HG02759 (cell line): ENCODE data around the gene SMAD5.

ENCODE experiments used
- ATAC-seq: cut with Tn5 transposase; IDR thresholded peaks from one replicate; pipeline ENCODE4 v1.9.1; 2021; ENCODE audit warnings: mild to moderate bottlenecking, moderate library complexity; ENCODE audit not compliant: unreplicated experiment

SMAD5 gene

GRCh38 chr5:136132557-136133221 lies at the start of gene SMAD5:
SMAD5 (plus strand) TSS chr5:136132845; CDS start chr5:136153761, 20,916 bp downstream.
- ATAC-seq: peak; percentile 93

- ATAC-seq: no peak
Measured at GRCh38 chr5:136084698-136085097, 47.9 kb upstream of the SMAD5 start.

GRCh38 chr5:136086783-136087566 lies 45.7 kb upstream of the SMAD5 start:
- no peak for ATAC-seq

- no peak for ATAC-seq
Measured at GRCh38 chr5:136087961-136088871, 44.4 kb upstream of the SMAD5 start.

- no peak for ATAC-seq
Measured at GRCh38 chr5:136089791-136090190, 42.9 kb upstream of the SMAD5 start.

GRCh38 chr5:136090319-136090718 lies 42.3 kb upstream of the SMAD5 start:
- ATAC-seq: no peak

GRCh38 chr5:136094189-136094912 lies 38.3 kb upstream of the SMAD5 start:
- ATAC-seq: no peak

GRCh38 chr5:136094913-136095641 lies 37.6 kb upstream of the SMAD5 start:
- no peak for ATAC-seq

GRCh38 chr5:136098176-136098575 lies 34.5 kb upstream of the SMAD5 start:
- no peak for ATAC-seq

GRCh38 chr5:136099870-136100269 lies 32.8 kb upstream of the SMAD5 start:
- ATAC-seq: no peak

- no peak for ATAC-seq
Measured at GRCh38 chr5:136101884-136102283, 30.8 kb upstream of the SMAD5 start.

- peak; percentile 77 for ATAC-seq
Measured at GRCh38 chr5:136103118-136103517, 29.5 kb upstream of the SMAD5 start.

- no peak for ATAC-seq
Measured at GRCh38 chr5:136104306-136104965, 28.2 kb upstream of the SMAD5 start.

GRCh38 chr5:136106351-136107031 lies 26.2 kb upstream of the SMAD5 start:
- ATAC-seq: no peak

GRCh38 chr5:136108180-136108611 lies 24.4 kb upstream of the SMAD5 start:
- ATAC-seq: peak; percentile 74

- ATAC-seq: no peak
Measured at GRCh38 chr5:136108766-136109165, 23.9 kb upstream of the SMAD5 start.

- ATAC-seq: no peak
Measured at GRCh38 chr5:136109453-136110135, 23.1 kb upstream of the SMAD5 start.

- ATAC-seq: no peak
Measured at GRCh38 chr5:136113606-136114005, 19.0 kb upstream of the SMAD5 start.
